SK-N-SH treated with all-trans-retinoic acid at 6 μM for 48 hours (cell line): ENCODE results near the gene ZDHHC9.

ENCODE experiments used
- ATAC-seq: fragments of 200-7000 bp; cut with Tn5 transposase; 3 replicates; pipeline ENCODE4 v1.9.1; 2020; ENCODE audit warnings: mild to moderate bottlenecking, moderate library complexity
- ARNTL ChIP-seq: fragments of 450-650 bp; formaldehyde crosslinking; IDR thresholded peaks from 2 replicates; pipeline ENCODE4 v1.5.0; 2020; ENCODE audit warnings: low read depth, mild to moderate bottlenecking, moderate library complexity, borderline replicate concordance
- BACH2 ChIP-seq: fragments of 250-450 bp; sonication (Bioruptor Pico); IDR thresholded peaks from 2 replicates; pipeline ENCODE4 v1.9.0; 2021; ENCODE audit warnings: mild to moderate bottlenecking, borderline replicate concordance
- ESRRG ChIP-seq: fragments of 250-450 bp; sonication (Bioruptor Pico); IDR thresholded peaks from 2 replicates; pipeline ENCODE4 v1.6.1; 2021; ENCODE audit warnings: mild to moderate bottlenecking
- GLIS3 ChIP-seq: fragments of 250-450 bp; sonication (Bioruptor Pico); IDR thresholded peaks from 2 replicates; pipeline ENCODE4 v1.5.0; 2020; ENCODE audit warnings: mild to moderate bottlenecking, moderate library complexity
- ISL1 ChIP-seq: fragments of 250-450 bp; sonication (Bioruptor Pico); IDR thresholded peaks from 2 replicates; pipeline ENCODE4 v2.1.2; 2022; ENCODE audit warnings: mild to moderate bottlenecking, moderate library complexity
- OSR1 ChIP-seq: fragments of 250-450 bp; sonication (Bioruptor Pico); IDR thresholded peaks from 2 replicates; pipeline ENCODE4 v1.8.0; 2022; ENCODE audit warnings: moderate library complexity, mild to moderate bottlenecking, inconsistent platforms
- PPARA ChIP-seq: fragments of 250-450 bp; sonication (Bioruptor Pico); IDR thresholded peaks from 2 replicates; pipeline ENCODE4 v1.5.0; 2020; ENCODE audit warnings: mild to moderate bottlenecking, borderline replicate concordance
- RARB ChIP-seq: fragments of 250-450 bp; sonication (Bioruptor Pico); IDR thresholded peaks from 2 replicates; pipeline ENCODE4 v1.8.0; 2021; ENCODE audit warnings: mild to moderate bottlenecking, moderate library complexity
- SNAI2 ChIP-seq: fragments of 250-450 bp; sonication (Bioruptor Pico); IDR thresholded peaks from 2 replicates; pipeline ENCODE4 v1.5.0; 2020; ENCODE audit warnings: mild to moderate bottlenecking, moderate library complexity
- TOX ChIP-seq: fragments of 250-450 bp; sonication (Bioruptor Pico); IDR thresholded peaks from 2 replicates; pipeline ENCODE4 v1.8.0; 2021; ENCODE audit warnings: mild to moderate bottlenecking, moderate library complexity, borderline replicate concordance
- ZC3H10 ChIP-seq: fragments of 250-450 bp; sonication (Bioruptor Pico); IDR thresholded peaks from 2 replicates; pipeline ENCODE4 v1.5.1; 2021; ENCODE audit warnings: mild to moderate bottlenecking, moderate library complexity
- ZFP3 ChIP-seq: fragments of 250-450 bp; sonication (Bioruptor Pico); IDR thresholded peaks from 2 replicates; pipeline ENCODE4 v1.5.0; 2020; ENCODE audit warnings: mild to moderate bottlenecking, moderate library complexity
- ZFP30 ChIP-seq: fragments of 450-650 bp; formaldehyde crosslinking; IDR thresholded peaks from 2 replicates; pipeline ENCODE4 v1.5.0; 2022; ENCODE audit warnings: mild to moderate bottlenecking, moderate library complexity
- ZNF565 ChIP-seq: fragments of 450-650 bp; formaldehyde crosslinking; conservative IDR thresholded peaks from 2 replicates; pipeline ENCODE4 v1.5.0; 2020; ENCODE audit warnings: low read depth, mild to moderate bottlenecking, moderate library complexity
- ZNF70 ChIP-seq: fragments of 450-650 bp; formaldehyde crosslinking; IDR thresholded peaks from 2 replicates; pipeline ENCODE4 v1.5.0; 2020; ENCODE audit warnings: mild to moderate bottlenecking, moderate library complexity
- ZNF8 ChIP-seq: fragments of 450-650 bp; formaldehyde crosslinking; IDR thresholded peaks from 2 replicates; pipeline ENCODE4 v1.5.0; 2020; ENCODE audit warnings: mild to moderate bottlenecking, moderate library complexity
- TF ChIP-seq, protein P1 (sequence below): fragments of 250-450 bp; sonication (Bioruptor Pico); IDR thresholded peaks from 2 replicates; pipeline ENCODE4 v1.8.0; 2020; ENCODE audit warnings: mild to moderate bottlenecking, moderate library complexity, borderline replicate concordance
- TF ChIP-seq, protein P2 (sequence below): fragments of 250-450 bp; sonication (Bioruptor Pico); IDR thresholded peaks from 2 replicates; pipeline ENCODE4 v1.5.1; 2020; ENCODE audit warnings: low read depth, mild to moderate bottlenecking, moderate library complexity
- TF ChIP-seq, protein P3 (sequence below): fragments of 250-450 bp; sonication (Bioruptor Pico); IDR thresholded peaks from 2 replicates; pipeline ENCODE4 v1.8.0; 2021; ENCODE audit warnings: low read depth, mild to moderate bottlenecking, moderate library complexity, borderline replicate concordance
- TF ChIP-seq, protein P4 (sequence below): fragments of 250-450 bp; sonication (Bioruptor Pico); IDR thresholded peaks from 2 replicates; pipeline ENCODE4 v1.5.1; 2021; ENCODE audit warnings: mild to moderate bottlenecking, moderate library complexity

Gene ZDHHC9

DNA sequence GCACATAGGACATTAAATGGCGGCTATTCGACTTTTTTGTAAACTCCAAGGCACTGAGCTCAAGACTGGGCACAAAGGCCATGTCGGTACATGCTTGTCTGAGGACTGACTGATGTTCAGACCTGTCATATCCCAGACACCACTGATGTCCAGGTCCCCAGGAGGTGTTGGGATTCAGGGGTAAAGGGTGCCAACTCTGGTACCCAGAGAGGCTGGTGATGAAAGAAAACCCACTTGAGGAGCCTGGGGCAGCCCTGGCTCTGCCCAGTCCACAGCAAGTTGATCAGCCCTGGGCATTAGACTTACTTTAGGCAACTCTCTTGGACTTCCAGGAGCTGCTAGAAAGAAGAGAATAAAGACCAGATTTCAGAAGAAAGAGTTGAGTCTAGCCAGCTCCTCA, 45.2 kb downstream of the ZDHHC9 start:
- no peak for TF ChIP-seq ZNF70 (CRISPR knock-in tag)
- ATAC-seq = no peak

DNA sequence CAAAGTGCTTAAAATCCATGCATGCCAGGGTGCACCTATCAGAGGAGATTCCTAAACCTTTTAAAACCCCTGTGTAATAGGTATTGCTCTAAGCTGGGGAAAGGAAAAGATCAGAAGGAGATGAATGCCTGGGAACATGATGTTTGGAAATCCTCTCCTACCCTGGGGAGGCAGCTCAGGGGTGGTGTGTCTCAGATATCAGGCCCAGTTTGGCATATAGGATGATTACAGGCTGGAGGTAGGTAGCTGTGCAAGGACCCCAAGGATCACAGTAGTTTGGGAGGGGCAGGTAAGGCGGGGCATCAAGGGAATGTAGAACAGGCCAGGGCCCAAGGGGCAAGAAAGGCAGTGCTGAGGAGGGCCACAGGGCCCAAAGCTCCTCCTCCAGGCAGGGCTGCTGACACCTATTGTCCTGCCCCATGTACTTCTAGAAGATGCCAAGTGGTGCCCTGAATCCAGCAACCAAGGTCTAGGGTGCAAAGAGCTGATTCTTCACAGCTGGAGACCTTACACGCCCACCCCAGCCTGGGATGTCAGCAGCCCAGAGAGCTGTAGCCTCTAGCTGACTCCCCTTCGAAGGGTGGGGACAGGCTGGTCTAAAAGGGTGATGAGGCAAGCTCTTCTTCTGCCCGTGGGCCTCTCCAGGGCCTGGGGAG, 46.3 kb downstream of the ZDHHC9 start:
- no peak for TF ChIP-seq ZC3H10 (CRISPR knock-in tag)
- TF ChIP-seq GLIS3 (CRISPR knock-in tag) = no peak
- TF ChIP-seq, protein P1, sequence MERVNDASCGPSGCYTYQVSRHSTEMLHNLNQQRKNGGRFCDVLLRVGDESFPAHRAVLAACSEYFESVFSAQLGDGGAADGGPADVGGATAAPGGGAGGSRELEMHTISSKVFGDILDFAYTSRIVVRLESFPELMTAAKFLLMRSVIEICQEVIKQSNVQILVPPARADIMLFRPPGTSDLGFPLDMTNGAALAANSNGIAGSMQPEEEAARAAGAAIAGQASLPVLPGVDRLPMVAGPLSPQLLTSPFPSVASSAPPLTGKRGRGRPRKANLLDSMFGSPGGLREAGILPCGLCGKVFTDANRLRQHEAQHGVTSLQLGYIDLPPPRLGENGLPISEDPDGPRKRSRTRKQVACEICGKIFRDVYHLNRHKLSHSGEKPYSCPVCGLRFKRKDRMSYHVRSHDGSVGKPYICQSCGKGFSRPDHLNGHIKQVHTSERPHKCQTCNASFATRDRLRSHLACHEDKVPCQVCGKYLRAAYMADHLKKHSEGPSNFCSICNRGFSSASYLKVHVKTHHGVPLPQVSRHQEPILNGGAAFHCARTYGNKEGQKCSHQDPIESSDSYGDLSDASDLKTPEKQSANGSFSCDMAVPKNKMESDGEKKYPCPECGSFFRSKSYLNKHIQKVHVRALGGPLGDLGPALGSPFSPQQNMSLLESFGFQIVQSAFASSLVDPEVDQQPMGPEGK (CRISPR knock-in tag) = no peak
- no peak for TF ChIP-seq ZFP30 (CRISPR knock-in tag)
- ATAC-seq = no peak

DNA sequence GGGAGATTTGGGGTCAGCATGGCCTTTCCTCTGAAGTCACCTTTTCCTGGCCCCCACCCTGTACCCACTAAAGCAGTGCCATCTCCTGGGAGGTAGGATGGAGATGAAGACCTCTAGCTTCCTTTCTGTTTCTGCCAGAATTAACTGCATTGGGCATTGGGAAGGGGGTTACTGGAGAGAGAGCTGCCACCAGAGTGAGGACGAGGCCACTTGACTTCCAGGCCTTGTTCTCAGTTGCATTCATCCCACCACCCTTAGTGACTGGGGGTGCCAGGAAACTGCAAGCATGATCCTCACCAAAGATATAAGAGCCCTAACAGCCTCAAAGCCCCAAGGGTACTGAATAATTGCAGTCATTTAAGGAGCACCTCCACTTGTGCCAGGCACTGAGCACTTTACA, 48.1 kb downstream of the ZDHHC9 start:
- ATAC-seq = no peak
- TF ChIP-seq ZNF8 (no peak), SNAI2 (CRISPR knock-in tag) (no peak), PPARA (CRISPR knock-in tag) (no peak), ZFP3 (CRISPR knock-in tag) (no peak), BACH2 (CRISPR knock-in tag) (no peak), RARB (CRISPR knock-in tag) (no peak), ARNTL (CRISPR knock-in tag) (no peak)
- TF ChIP-seq, protein P2, sequence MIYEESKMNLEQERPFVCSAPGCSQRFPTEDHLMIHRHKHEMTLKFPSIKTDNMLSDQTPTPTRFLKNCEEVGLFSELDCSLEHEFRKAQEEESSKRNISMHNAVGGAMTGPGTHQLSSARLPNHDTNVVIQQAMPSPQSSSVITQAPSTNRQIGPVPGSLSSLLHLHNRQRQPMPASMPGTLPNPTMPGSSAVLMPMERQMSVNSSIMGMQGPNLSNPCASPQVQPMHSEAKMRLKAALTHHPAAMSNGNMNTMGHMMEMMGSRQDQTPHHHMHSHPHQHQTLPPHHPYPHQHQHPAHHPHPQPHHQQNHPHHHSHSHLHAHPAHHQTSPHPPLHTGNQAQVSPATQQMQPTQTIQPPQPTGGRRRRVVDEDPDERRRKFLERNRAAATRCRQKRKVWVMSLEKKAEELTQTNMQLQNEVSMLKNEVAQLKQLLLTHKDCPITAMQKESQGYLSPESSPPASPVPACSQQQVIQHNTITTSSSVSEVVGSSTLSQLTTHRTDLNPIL = no peak

DNA sequence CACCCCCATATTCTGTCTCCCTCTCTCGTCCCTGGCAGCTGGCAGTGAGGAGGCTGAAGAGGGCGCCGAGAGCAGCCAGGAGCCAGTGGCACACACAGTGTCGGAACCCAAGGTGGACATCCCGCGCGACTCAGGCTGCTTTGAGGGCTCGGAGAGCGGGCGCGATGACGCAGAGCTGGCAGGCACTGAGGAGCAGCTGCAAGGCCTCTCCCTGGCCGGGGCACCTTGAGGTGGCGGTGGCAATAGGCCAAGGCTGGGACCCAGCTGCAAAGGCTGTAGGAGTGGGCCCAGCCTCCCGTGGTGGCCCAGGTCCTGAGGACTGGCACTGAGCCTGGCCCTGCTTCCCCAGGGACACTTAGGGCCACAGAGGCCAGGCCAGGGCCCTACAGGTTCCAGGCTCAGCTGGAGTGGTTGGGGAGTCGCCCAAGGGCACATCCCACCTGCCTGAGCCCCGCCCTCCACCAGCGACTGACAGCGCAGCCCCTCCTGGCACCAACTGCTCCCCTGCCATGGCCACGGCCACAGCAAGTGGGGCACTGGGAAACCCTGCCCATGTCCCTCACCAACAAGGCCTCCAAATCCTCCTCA, 50.0 kb downstream of the ZDHHC9 start:
- ATAC-seq = no peak
- TF ChIP-seq, protein P2 = no peak
- TF ChIP-seq, all 23 proteins: peak for 0

DNA sequence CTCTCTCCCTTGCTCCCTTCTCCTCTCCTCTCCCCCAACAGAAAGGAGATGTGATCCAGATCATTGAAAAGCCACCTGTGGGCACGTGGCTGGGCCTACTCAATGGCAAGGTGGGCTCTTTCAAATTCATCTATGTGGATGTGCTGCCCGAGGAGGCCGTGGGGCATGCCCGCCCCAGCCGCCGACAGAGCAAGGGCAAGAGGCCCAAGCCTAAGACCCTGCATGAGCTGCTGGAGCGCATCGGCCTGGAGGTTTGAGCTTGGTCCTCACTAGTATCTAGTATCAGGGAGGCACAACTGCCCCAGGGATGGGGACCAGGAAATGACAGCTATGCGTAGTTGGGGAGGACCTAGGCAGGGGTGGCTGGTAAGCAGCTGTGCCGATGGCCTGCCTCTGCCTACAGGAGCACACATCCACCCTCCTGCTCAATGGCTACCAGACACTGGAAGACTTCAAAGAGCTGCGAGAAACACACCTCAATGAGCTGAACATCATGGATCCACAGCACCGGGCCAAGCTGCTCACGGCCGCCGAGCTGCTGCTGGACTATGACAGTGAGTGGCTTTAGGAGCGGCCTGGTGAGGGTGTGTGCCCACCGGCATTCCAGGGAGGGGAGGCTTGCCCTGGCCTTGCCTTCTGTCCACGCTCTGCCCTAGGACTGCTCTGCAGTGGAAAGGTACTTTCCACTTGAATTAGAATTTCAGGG, 50.9 kb downstream of the ZDHHC9 start:
- ATAC-seq = no peak
- TF ChIP-seq ISL1 (CRISPR knock-in tag) (no peak), ARNTL (CRISPR knock-in tag) (no peak), ZFP3 (CRISPR knock-in tag) (no peak), BACH2 (CRISPR knock-in tag) (no peak), ZNF8 (no peak), ESRRG (CRISPR knock-in tag) (no peak), ZNF70 (CRISPR knock-in tag) (no peak), TOX (CRISPR knock-in tag) (no peak), ZFP30 (CRISPR knock-in tag) (no peak), ZNF565 (no peak), GLIS3 (CRISPR knock-in tag) (no peak), OSR1 (CRISPR knock-in tag) (no peak)
- TF ChIP-seq, protein P2 = no peak
- TF ChIP-seq, protein P3, sequence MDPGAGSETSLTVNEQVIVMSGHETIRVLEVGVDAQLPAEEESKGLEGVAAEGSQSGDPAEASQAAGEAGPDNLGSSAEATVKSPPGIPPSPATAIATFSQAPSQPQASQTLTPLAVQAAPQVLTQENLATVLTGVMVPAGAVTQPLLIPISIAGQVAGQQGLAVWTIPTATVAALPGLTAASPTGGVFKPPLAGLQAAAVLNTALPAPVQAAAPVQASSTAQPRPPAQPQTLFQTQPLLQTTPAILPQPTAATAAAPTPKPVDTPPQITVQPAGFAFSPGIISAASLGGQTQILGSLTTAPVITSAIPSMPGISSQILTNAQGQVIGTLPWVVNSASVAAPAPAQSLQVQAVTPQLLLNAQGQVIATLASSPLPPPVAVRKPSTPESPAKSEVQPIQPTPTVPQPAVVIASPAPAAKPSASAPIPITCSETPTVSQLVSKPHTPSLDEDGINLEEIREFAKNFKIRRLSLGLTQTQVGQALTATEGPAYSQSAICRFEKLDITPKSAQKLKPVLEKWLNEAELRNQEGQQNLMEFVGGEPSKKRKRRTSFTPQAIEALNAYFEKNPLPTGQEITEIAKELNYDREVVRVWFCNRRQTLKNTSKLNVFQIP (CRISPR knock-in tag) = no peak
- TF ChIP-seq, protein P4, sequence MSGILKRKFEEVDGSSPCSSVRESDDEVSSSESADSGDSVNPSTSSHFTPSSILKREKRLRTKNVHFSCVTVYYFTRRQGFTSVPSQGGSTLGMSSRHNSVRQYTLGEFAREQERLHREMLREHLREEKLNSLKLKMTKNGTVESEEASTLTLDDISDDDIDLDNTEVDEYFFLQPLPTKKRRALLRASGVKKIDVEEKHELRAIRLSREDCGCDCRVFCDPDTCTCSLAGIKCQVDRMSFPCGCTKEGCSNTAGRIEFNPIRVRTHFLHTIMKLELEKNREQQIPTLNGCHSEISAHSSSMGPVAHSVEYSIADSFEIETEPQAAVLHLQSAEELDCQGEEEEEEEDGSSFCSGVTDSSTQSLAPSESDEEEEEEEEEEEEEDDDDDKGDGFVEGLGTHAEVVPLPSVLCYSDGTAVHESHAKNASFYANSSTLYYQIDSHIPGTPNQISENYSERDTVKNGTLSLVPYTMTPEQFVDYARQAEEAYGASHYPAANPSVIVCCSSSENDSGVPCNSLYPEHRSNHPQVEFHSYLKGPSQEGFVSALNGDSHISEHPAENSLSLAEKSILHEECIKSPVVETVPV (CRISPR knock-in tag) = no peak
- TF ChIP-seq, all 23 proteins: peak for 0
